NB4 (cell line): Measurements from ENCODE around the gene TBC1D32.

Source experiments
- POLR2A ChIP-seq: IDR thresholded peaks from 2 replicates; pipeline ENCODE4 v1.6.1; 2011; ENCODE audit warnings: mild to moderate bottlenecking; ENCODE audit not compliant: insufficient read length; ENCODE audit errors: extremely low read depth
- TF ChIP-seq, protein P1 (sequence below): IDR thresholded peaks from one replicate; pipeline ENCODE4 v1.5.1; 2012; ENCODE audit warnings: low read depth, low read length
- TF ChIP-seq, protein P2 (sequence below): IDR thresholded peaks from 2 replicates; pipeline ENCODE4 v1.6.1; 2011; ENCODE audit warnings: low read depth, low read length

DNA sequence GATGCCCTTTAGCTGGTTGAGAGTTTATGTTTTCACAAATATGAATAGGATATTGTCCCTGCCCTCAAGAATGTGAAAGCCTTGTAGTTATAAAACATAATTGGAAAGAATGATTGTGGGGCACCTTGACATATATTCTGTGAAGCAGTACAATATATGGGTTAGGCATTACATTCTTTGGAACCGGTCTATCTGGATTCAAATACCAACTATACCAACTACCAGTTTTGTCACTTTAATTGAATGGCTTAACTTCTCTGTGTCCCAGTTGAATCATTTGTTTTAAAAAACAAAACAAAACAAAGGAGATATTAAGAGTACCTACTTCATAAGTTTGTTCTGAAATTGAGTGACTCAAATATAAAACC lies 146.5 kb downstream of the TBC1D32 start:
- TF ChIP-seq, protein P1, sequence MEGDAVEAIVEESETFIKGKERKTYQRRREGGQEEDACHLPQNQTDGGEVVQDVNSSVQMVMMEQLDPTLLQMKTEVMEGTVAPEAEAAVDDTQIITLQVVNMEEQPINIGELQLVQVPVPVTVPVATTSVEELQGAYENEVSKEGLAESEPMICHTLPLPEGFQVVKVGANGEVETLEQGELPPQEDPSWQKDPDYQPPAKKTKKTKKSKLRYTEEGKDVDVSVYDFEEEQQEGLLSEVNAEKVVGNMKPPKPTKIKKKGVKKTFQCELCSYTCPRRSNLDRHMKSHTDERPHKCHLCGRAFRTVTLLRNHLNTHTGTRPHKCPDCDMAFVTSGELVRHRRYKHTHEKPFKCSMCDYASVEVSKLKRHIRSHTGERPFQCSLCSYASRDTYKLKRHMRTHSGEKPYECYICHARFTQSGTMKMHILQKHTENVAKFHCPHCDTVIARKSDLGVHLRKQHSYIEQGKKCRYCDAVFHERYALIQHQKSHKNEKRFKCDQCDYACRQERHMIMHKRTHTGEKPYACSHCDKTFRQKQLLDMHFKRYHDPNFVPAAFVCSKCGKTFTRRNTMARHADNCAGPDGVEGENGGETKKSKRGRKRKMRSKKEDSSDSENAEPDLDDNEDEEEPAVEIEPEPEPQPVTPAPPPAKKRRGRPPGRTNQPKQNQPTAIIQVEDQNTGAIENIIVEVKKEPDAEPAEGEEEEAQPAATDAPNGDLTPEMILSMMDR, result no peak
- TF ChIP-seq, protein P2, sequence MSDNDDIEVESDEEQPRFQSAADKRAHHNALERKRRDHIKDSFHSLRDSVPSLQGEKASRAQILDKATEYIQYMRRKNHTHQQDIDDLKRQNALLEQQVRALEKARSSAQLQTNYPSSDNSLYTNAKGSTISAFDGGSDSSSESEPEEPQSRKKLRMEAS, result no peak
- TF ChIP-seq POLR2A, result no peak
